ENCODE measurements around the gene SIAE.

SIAE gene, protein sequence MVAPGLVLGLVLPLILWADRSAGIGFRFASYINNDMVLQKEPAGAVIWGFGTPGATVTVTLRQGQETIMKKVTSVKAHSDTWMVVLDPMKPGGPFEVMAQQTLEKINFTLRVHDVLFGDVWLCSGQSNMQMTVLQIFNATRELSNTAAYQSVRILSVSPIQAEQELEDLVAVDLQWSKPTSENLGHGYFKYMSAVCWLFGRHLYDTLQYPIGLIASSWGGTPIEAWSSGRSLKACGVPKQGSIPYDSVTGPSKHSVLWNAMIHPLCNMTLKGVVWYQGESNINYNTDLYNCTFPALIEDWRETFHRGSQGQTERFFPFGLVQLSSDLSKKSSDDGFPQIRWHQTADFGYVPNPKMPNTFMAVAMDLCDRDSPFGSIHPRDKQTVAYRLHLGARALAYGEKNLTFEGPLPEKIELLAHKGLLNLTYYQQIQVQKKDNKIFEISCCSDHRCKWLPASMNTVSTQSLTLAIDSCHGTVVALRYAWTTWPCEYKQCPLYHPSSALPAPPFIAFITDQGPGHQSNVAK

GRCh38 chr11:124673333-124674167 lies at the start of gene SIAE, which contains the start of gene SPA17:
SIAE (minus strand) TSS chr11:124673739; CDS start chr11:124673708, 31 bp downstream.
SPA17 (plus strand) TSS chr11:124673904; CDS start chr11:124675265, 1,361 bp downstream.
- Mint-ChIP-seq H3K4me1 (peaks cover 26% of the 10 kb centered on the region), H3K27ac (peak within 1 kb of the TSS; percentile 96), H3K27me3 (no peaks in the 10 kb centered on the region), H3K36me3 (no peaks in the 10 kb centered on the region), H3K9me3 (no peaks in the 10 kb centered on the region), H3K4me3 (peak within 1 kb of the TSS; percentile 91)

- Mint-ChIP-seq H3K4me3 (no peak overlapping the region), H3K4me1 (peaks cover 35% of the 10 kb centered on the region), H3K27ac (no peak overlapping the region), H3K27me3 (peaks cover 3% of the 10 kb centered on the region), H3K36me3 (no peaks in the 10 kb centered on the region), H3K9me3 (no peaks in the 10 kb centered on the region)
These were observed 48.6 kb upstream of the SIAE start for GRCh38 chr11:124722176-124722575.

- H3K27me3 Mint-ChIP-seq: peaks cover 15% of the 10 kb centered on the region
- H3K9me3 Mint-ChIP-seq: no peaks in the 10 kb centered on the region
- H3K4me3 Mint-ChIP-seq: no peak overlapping the region
- H3K27ac Mint-ChIP-seq: no peak overlapping the region
- peaks cover 34% of the 10 kb centered on the region for H3K4me1 Mint-ChIP-seq
- no peaks in the 10 kb centered on the region for H3K36me3 Mint-ChIP-seq
These were observed 46.0 kb upstream of the SIAE start for GRCh38 chr11:124719534-124719933.

GRCh38 chr11:124718801-124719200 lies 45.3 kb upstream of the SIAE start:
- H3K27me3 Mint-ChIP-seq: peaks cover 19% of the 10 kb centered on the region

DNA sequence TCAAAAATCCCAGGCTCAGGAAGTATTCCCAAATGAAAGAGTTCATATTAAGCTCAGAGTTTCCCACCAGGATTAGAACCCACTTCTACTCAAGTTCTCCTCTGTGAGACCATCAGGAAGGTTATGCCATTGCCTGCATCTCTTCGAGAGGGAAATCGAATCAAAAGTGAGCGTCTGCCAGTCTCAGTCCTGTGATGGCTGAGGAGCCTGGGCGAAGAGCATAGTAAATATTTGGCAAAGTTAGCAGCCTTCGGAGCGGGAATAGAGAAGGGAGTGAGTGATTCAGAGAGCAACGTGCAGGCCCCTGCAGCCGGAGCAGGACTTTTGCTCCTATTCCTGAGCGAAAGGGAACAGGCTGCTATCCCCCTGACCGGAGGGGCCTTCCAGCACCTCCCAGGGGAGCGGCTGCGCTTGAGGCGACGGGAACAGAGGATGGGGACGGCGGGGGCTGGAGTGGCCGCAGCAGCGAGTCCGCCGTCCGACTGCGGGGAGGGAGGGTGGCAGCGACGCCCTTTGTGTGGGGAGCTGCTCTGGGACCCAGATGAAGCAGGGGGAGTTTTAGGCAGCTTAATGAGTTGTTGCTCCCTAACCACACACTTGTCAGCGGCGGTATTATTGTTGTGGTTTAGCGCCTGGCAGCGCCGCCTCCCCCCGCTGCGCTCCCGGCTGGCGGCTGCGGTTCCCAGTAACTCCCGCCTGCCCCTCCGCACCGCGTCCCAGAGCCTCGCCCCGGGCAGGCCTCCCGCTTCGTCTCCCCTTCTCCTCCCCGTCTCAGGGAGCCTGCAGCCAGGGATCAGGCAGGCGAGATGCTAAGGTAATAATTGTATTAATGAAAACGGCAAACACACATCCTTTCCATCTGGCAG lies 44.5 kb upstream of the SIAE start:
- Mint-ChIP-seq H3K27ac (no peak overlapping the region), H3K36me3 (no peaks in the 10 kb centered on the region), H3K4me3 (peak overlapping the region; percentile 74), H3K9me3 (no peaks in the 10 kb centered on the region), H3K27me3 (peaks cover 19% of the 10 kb centered on the region), H3K4me1 (peaks cover 33% of the 10 kb centered on the region)

More at GRCh38 chr11:124718801-124719200, 45.3 kb upstream of the SIAE start:
- H3K9me3 Mint-ChIP-seq: no peaks in the 10 kb centered on the region
- H3K36me3 Mint-ChIP-seq: no peaks in the 10 kb centered on the region
- H3K27ac Mint-ChIP-seq: no peak overlapping the region
- H3K4me1 Mint-ChIP-seq: peaks cover 34% of the 10 kb centered on the region
- H3K4me3 Mint-ChIP-seq: peak overlapping the region; percentile 74

GRCh38 chr11:124717421-124717785 lies 43.9 kb upstream of the SIAE start:
- H3K4me3 Mint-ChIP-seq: peak overlapping the region; percentile 74
- H3K27me3 Mint-ChIP-seq: peaks cover 16% of the 10 kb centered on the region
- no peaks in the 10 kb centered on the region for H3K9me3 Mint-ChIP-seq
- H3K4me1 Mint-ChIP-seq: peaks cover 26% of the 10 kb centered on the region
- no peaks in the 10 kb centered on the region for H3K36me3 Mint-ChIP-seq
- H3K27ac Mint-ChIP-seq: no peak overlapping the region

DNA sequence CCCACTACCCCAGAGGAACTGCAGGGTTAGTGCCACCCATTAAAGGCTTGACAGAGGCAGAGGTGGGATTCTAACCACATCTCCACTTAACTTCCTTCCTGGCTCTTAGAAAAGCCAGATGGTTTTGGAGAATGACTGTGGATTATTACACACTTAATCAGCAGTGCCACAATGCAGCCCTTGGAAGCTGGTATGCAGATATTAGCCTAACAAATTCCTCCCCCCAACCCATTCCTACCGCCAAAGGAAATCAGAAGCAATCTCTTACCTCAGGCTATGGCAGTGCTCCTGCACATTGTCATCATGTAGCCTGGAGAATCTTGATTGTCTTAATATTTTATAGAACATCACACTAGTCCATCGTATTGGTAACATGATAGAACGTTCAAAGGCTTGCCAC lies 43.1 kb upstream of the SIAE start:
- H3K9me3 Mint-ChIP-seq: no peaks in the 10 kb centered on the region
- H3K27ac Mint-ChIP-seq: no peak overlapping the region
- peaks cover 2% of the 10 kb centered on the region for H3K36me3 Mint-ChIP-seq
- peaks cover 16% of the 10 kb centered on the region for H3K27me3 Mint-ChIP-seq
- H3K4me1 Mint-ChIP-seq: peaks cover 20% of the 10 kb centered on the region
- H3K4me3 Mint-ChIP-seq: no peak overlapping the region

GRCh38 chr11:124712392-124712791 lies 38.9 kb upstream of the SIAE start:
- H3K27me3 Mint-ChIP-seq: peaks cover 18% of the 10 kb centered on the region
- H3K4me1 Mint-ChIP-seq: peaks cover 5% of the 10 kb centered on the region
- H3K4me3 Mint-ChIP-seq: no peak overlapping the region

DNA sequence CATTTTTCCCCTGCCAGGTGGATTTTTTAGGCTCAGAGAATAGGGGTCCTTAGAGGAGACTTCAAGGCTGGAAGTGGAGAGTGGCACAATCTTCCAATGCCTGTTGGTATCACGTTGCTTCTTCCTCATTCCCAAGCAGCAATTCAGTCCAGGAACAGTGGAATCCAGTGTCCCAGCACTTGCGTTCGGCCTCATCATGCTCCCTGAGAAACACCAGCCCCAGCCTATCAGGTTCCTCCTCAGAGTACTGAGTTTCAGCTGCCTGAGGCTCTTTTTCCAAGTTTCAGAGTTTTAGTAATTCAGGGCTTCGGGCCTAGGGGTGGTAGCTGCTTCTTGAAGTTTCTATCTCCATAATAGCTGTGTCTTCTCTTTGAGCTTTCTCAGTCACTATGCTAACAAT lies 34.3 kb upstream of the SIAE start:
- Mint-ChIP-seq H3K27ac (no peak overlapping the region), H3K4me3 (no peak overlapping the region), H3K4me1 (no peaks in the 10 kb centered on the region), H3K9me3 (no peaks in the 10 kb centered on the region), H3K36me3 (peaks cover 13% of the 10 kb centered on the region), H3K27me3 (peaks cover 2% of the 10 kb centered on the region)

More at GRCh38 chr11:124712392-124712791, 38.9 kb upstream of the SIAE start:
- Mint-ChIP-seq H3K27ac (no peak overlapping the region), H3K9me3 (no peaks in the 10 kb centered on the region), H3K36me3 (peaks cover 7% of the 10 kb centered on the region)

DNA sequence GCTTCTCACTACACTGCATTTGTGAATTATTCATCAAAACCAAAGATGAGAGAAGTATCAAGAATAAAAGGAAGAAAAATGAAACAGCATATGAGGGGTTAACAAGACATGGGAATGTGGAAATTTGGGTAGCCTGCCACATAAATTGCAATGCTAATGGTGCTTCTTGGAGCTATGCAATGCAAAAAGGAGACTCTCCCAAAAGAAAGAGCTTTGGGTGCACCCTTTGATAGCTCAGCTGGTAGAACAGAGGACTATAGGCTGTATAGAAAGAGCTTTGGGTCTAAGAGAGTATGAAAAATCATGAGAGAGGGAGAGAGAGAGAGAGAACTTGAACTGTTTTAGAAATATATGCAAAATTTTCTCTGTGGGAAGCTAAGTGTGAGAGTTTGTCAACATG lies 26.5 kb upstream of the SIAE start:
- H3K27ac Mint-ChIP-seq: no peak overlapping the region
- no peaks in the 10 kb centered on the region for H3K4me1 Mint-ChIP-seq
- peaks cover 6% of the 10 kb centered on the region for H3K9me3 Mint-ChIP-seq
- H3K4me3 Mint-ChIP-seq: no peak overlapping the region
- H3K36me3 Mint-ChIP-seq: peaks cover 4% of the 10 kb centered on the region
- peaks cover 2% of the 10 kb centered on the region for H3K27me3 Mint-ChIP-seq

DNA sequence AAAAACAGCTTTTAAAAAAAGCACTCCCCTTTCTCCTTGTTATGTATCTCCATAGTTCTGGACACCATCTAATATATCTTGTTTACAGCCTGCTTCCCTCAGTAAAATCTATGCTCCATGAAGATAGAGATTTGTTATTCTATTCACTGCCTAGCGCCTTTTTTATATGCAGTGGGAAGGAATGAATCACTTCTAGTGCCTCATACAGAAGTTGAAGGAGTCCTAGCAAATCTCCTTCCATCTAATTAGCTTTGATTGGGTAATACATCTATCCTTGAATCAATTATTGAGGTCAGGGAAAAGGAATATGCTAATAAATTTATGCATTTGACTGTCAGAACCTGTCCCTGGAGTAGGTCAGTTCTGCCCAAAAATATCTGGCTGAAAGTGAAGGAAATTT lies 26.0 kb upstream of the SIAE start:
- peaks cover 2% of the 10 kb centered on the region for H3K27me3 Mint-ChIP-seq
- H3K4me1 Mint-ChIP-seq: no peaks in the 10 kb centered on the region
- peaks cover 4% of the 10 kb centered on the region for H3K36me3 Mint-ChIP-seq
- H3K9me3 Mint-ChIP-seq: peaks cover 6% of the 10 kb centered on the region
- H3K27ac Mint-ChIP-seq: no peak overlapping the region
- H3K4me3 Mint-ChIP-seq: no peak overlapping the region

DNA sequence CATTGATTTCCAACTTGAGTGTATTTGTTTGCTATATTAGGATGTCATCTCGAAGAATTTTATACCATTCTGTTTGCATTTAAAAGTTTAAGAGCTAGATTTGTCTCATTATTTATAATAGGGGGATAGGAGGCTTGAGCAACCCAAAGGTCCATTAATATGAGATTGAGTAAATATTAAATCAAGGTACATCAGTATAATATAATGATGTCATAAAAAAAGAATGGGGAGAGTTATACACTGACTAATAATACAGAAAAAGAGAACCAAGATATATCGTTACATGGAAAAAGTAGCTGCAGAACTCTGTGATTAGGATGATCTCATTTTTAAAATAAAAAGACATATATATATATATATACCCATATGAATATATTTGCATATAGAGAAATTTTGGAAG lies 19.6 kb upstream of the SIAE start:
- H3K27ac Mint-ChIP-seq: no peak overlapping the region
- no peaks in the 10 kb centered on the region for H3K9me3 Mint-ChIP-seq
- H3K4me1 Mint-ChIP-seq: no peaks in the 10 kb centered on the region
- H3K36me3 Mint-ChIP-seq: no peaks in the 10 kb centered on the region
- H3K4me3 Mint-ChIP-seq: no peak overlapping the region
- no peaks in the 10 kb centered on the region for H3K27me3 Mint-ChIP-seq

DNA sequence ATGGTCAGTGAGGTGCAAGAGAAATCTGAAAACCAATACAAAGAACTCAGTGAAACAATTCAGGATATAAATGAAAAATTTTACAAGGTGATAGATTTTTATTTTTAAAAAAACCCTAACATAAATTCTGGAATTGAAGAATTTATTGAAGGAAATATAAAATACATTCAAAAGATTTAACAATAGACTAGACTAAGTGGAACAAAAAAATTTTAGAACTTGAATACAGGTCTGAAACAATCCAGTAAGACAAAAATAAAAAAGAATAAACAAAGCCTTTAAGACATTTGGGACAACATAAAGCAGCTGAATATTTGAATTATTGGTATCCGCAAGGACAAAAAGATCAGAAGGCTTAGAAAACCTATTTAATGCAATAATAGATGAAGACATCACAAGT lies 8.9 kb upstream of the SIAE start:
- H3K9me3 Mint-ChIP-seq: peaks cover 26% of the 10 kb centered on the region
- peaks cover 20% of the 10 kb centered on the region for H3K36me3 Mint-ChIP-seq
- no peaks in the 10 kb centered on the region for H3K27me3 Mint-ChIP-seq
- H3K4me3 Mint-ChIP-seq: no peak overlapping the region
- H3K27ac Mint-ChIP-seq: no peak overlapping the region
- H3K4me1 Mint-ChIP-seq: no peaks in the 10 kb centered on the region

DNA sequence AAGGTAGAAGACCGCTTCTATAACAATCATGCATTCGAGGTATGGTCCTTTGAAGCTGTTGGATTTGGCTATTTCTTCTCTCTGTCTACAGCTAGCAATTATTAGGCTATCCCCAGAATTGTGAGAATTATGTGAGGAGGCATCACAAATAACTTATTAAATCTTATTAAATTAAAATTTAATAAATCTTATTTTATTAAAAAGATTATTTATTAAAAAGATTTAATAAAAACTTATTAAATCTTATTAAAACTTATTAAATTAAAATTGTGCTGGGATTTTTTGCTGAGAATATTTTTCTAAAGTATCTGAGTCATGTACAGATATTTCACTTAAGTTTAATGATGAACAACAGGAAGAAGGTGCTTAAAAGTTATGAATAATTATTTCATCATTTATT lies 7.9 kb upstream of the SIAE start:
- no peak overlapping the region for H3K4me3 Mint-ChIP-seq
- no peak overlapping the region for H3K27ac Mint-ChIP-seq
- H3K4me1 Mint-ChIP-seq: no peaks in the 10 kb centered on the region
- peaks cover 15% of the 10 kb centered on the region for H3K9me3 Mint-ChIP-seq
- no peaks in the 10 kb centered on the region for H3K27me3 Mint-ChIP-seq
- peaks cover 14% of the 10 kb centered on the region for H3K36me3 Mint-ChIP-seq

GRCh38 chr11:124678416-124678815 lies 4.9 kb upstream of the SIAE start:
- peaks cover 5% of the 10 kb centered on the region for H3K9me3 Mint-ChIP-seq
- no peaks in the 10 kb centered on the region for H3K27me3 Mint-ChIP-seq
- H3K4me1 Mint-ChIP-seq: peaks cover 12% of the 10 kb centered on the region
- H3K4me3 Mint-ChIP-seq: no peak overlapping the region
- no peak overlapping the region for H3K27ac Mint-ChIP-seq
- peaks cover 7% of the 10 kb centered on the region for H3K36me3 Mint-ChIP-seq
